Esophagus muscularis mucosa (tissue), 4 donors: ENCODE results near the gene FAM193A.

Source experiments
- EP300 ChIP-seq: sonication (generic); formaldehyde crosslinking; IDR thresholded peaks from one replicate; pipeline ENCODE4 v1.6.1; 2017; ENCODE audit warnings: antibody characterized with exemption
- POLR2A ChIP-seq: fragments of 450-650 bp; IDR thresholded peaks from one replicate; pipeline ENCODE4 v1.6.1; 2017; ENCODE audit warnings: antibody characterized with exemption, moderate library complexity, mild to moderate bottlenecking, low read depth
- POLR2AphosphoS5 ChIP-seq, 2 donors: sonication (generic); formaldehyde crosslinking; IDR thresholded peaks; one replicate each; pipeline ENCODE4 v1.6.1; 2017; ENCODE audit warnings: antibody characterized with exemption in 2 of 2
- TF ChIP-seq, protein P1 (sequence below), 3 experiments: fragments of 200-600 bp in 2 of 3; fragments of 450-650 bp in 1 of 3; sonication (generic) in 2 of 3; IDR thresholded peaks; one replicate each; pipeline ENCODE4 v1.5.1; 2017 to 2019; ENCODE audit warnings: antibody characterized with exemption in 3 of 3, mild to moderate bottlenecking in 2 of 3, moderate library complexity in 1 of 3

DNA sequence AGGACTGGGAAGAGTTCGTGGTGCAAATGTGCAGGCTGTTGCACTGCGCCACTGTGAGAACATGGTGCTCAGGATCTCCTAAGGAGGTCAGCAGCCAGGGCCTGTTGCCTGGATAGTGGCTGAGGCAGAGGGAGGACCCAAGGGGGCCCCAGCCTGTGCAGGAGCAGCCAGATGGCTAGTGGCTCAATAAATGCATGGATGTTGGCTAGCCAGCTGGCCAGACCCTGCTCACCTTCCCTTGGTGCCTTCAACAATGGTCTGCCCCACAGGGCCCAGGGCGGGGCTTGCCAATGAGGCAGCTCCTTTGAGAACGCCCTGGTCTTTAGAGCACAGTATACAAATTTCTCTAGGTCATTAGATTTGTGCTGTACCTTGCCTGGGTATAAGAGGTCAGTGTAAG is 152.2 kb downstream of the FAM193A start:
- TF ChIP-seq, protein P1, sequence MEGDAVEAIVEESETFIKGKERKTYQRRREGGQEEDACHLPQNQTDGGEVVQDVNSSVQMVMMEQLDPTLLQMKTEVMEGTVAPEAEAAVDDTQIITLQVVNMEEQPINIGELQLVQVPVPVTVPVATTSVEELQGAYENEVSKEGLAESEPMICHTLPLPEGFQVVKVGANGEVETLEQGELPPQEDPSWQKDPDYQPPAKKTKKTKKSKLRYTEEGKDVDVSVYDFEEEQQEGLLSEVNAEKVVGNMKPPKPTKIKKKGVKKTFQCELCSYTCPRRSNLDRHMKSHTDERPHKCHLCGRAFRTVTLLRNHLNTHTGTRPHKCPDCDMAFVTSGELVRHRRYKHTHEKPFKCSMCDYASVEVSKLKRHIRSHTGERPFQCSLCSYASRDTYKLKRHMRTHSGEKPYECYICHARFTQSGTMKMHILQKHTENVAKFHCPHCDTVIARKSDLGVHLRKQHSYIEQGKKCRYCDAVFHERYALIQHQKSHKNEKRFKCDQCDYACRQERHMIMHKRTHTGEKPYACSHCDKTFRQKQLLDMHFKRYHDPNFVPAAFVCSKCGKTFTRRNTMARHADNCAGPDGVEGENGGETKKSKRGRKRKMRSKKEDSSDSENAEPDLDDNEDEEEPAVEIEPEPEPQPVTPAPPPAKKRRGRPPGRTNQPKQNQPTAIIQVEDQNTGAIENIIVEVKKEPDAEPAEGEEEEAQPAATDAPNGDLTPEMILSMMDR (IDR thresholded peaks at IDR 0.05), result no peak
- no peak for TF ChIP-seq POLR2A
- TF ChIP-seq EP300, result no peak
- TF ChIP-seq POLR2AphosphoS5 (IDR thresholded peaks at IDR 0.05), result no peak
